ENCODE data around the gene CAND2. TPM values are rescaled to one million over a fixed set of nuclear protein-coding genes. Genes with fewer than 3 reads are reported as not detected.
A peak's percentile ranks its signal among the peaks of the same experiment; 100 is the strongest.
"Not testable (repeated sequence)": the region's sequence is repeated elsewhere in the genome, so short reads cannot be mapped to it uniquely, and the experiment has no call there.

Gene CAND2
- total and polyA plus RNA-seq, 9 of the 15 experiments (the other 6 are each of a cell fraction or from before 2014, with no cell fraction given), result 0.91 to 14.9 (median 4.3) TPM

DNA sequence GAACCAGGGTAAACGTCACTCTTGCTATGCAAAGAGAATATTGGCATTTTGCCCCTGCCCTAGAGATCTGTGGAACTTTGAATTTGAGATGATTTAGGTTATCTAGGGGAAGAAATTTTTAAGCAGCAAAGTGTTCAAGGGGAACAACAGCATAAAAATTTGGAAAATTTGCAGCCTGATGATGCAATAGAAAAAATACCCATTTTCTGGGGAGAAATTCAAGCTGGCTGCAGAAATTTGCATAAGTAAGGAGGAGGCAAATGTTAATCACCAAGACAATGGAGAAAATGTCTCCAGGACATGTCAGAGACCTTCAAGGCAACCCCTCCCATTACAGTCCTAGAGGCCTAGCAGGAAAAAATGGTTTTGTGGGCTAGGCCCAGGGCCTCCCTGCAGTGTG lies 49.3 kb downstream of the CAND2 start (continued):
- TF ChIP-seq RFX7 (CRISPR knock-in tag; IDR thresholded peaks at IDR 0.05), result no peak

GRCh38 chr3:12852201-12852600 lies 55.7 kb downstream of the CAND2 start:
- Histone ChIP-seq H4K20me1 (replicated peaks; ENCODE audit: control insufficient read depth, insufficient read depth, low read length) (no peaks in the 10 kb centered on the region), H3K27ac (ENCODE audit: extremely low read depth, low read depth, low read length) (no peak overlapping the region), H3K27me3 (ENCODE audit: control insufficient read depth in 2 of 2, insufficient read depth in 2 of 2, low read length in 2 of 2) (peaks cover 41 to 53% of the 10 kb centered on the region in 2 experiments), H2AFZ (ENCODE audit: low read depth, low read length) (no peak overlapping the region), H3K4me1 (replicated peaks in 1 of 2; ENCODE audit: control insufficient read depth in 2 of 2, insufficient read depth in 2 of 2, low read length in 2 of 2) (no peaks in the 10 kb centered on the region; a peak in 1 of 5 replicates), H3K4me3 (no peak overlapping the region), H3K4me2 (ENCODE audit: insufficient read depth, low read length) (no peak overlapping the region), H3K9ac (ENCODE audit: insufficient read depth in 1 of 2, low read depth in 2 of 2, low read length in 2 of 2) (no peak overlapping the region), H3K79me2 (ENCODE audit: control insufficient read depth, insufficient read depth, low read length) (no peaks in the 10 kb centered on the region), H3K36me3 (ENCODE audit: control insufficient read depth, insufficient read depth, low read length) (no peaks in the 10 kb centered on the region), H3K9me3 (replicated peaks; ENCODE audit: control insufficient read depth, insufficient read depth, low read depth, low read length) (no peaks in the 10 kb centered on the region), H3K9me1 (ENCODE audit: control insufficient read depth, insufficient read depth, low read length) (no peaks in the 10 kb centered on the region)
- TF ChIP-seq NCOR1 (IDR thresholded peaks at IDR 0.05) (no peak), ARID1B (IDR thresholded peaks at IDR 0.05) (no peak), ZNF830 (CRISPR knock-in tag; IDR thresholded peaks at IDR 0.05) (no peak), FUS (optimal IDR thresholded peaks at IDR 0.05; ENCODE audit: low read depth, low read length) (no peak), ZNF3 (CRISPR knock-in tag; IDR thresholded peaks at IDR 0.05) (no peak), NR4A1 (CRISPR knock-in tag; IDR thresholded peaks at IDR 0.05) (no peak), NR4A1 (tag; IDR thresholded peaks at IDR 0.05) (no peak), SIN3B (IDR thresholded peaks at IDR 0.05; ENCODE audit: low read depth) (no peak), TFAM (CRISPR knock-in tag; conservative IDR thresholded peaks at IDR 0.05) (no peak)
- TF ChIP-seq, protein P1, sequence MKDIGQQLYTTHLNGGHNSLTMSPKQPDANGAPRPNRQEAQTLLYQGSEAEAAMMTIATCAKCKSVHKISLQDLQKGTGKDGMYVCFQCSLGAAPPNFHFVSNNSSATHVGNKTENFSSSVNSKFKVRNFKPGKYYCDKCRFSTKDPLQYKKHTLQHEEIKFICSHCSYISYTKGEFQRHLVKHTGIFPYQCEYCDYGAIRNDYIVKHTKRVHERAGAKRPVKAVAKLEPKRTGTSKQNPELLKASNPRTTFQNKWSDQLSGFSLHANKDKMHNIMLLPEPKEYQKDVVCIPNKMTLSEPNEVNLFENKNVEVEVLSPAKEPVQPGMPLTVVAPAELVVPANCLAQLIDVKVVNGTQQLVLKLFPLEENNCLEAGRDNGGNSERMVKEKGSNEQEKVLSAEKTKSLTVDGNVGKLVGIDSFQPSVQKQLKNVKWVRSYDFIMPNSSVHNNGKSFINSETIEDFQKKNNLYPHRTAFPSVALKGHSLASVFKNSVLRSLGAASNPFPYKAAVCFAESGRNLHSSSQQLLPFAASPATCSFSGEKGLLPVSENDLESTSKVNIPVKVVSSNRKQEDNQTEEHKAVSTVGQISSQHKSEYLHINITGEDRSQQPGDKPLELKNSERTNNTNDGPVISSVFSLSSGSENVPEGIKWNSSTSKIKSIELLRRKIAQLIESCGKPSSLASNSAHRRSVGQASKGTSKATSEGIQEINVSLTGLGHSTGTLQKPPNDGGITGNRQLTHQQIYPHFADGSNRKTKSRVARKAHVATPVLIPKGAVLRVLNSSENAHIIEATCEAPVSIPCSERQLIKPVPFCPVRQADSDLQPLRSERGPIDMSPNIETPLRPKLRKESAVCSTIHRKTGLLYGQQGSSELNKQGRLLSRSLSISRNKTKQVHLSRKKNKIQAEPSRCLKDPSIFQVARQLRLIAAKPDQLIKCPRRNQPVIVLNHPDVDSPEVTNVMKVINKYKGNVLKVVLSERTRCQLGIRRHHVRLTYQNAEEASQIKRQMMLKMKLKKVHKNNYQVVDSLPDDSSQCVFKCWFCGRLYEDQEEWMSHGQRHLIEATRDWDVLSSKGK (CRISPR knock-in tag; IDR thresholded peaks at IDR 0.05), result no peak
- no peak for DNase-seq (ENCODE audit: extremely low read depth in 1 of 4, low spot score in 3 of 4)
- no peak for ATAC-seq
- intact Hi-C loops (cut with micrococcal nuclease) (no loop called here), in situ Hi-C loops (cut with MboI) (no loop called here)
- no TSS peak for BruUV-seq (replicated peaks)
- FAIRE-seq, result peak; percentile 26
- POLR2A ChIA-PET, result interaction anchor here (0.7 to 3.4 kb wide), 5 partner anchors 8 to 17 kb away, joined by 3 to 25 read pairs (median 8); partner anchors contain the start of gene RPL32
- CTCF ChIA-PET (ENCODE audit: low intra/inter-chr PET ratio), result no interaction called here
- 6% methylated on average over 3 of the region's 3 CpGs for WGBS (ENCODE audit: insufficient coverage, low coverage, missing lambda C conversion rate)

GRCh38 chr3:12853847-12854246 lies 57.4 kb downstream of the CAND2 start:
- H4K20me1 ChIP-seq (replicated peaks; ENCODE audit: control insufficient read depth, insufficient read depth, low read length); in situ Hi-C loops (cut with MboI); DNase-seq (ENCODE audit: extremely low read depth in 1 of 4, low spot score in 3 of 4); intact Hi-C loops (cut with micrococcal nuclease); H3K9me1 ChIP-seq (ENCODE audit: control insufficient read depth, insufficient read depth, low read length); FAIRE-seq; H2AFZ ChIP-seq (ENCODE audit: low read depth, low read length); H3K27ac ChIP-seq (ENCODE audit: extremely low read depth, low read depth, low read length); H3K79me2 ChIP-seq (ENCODE audit: control insufficient read depth, insufficient read depth, low read length); H3K4me3 ChIP-seq; H3K4me1 ChIP-seq (replicated peaks in 1 of 2; ENCODE audit: control insufficient read depth in 2 of 2, insufficient read depth in 2 of 2, low read length in 2 of 2); CTCF ChIA-PET (ENCODE audit: low intra/inter-chr PET ratio); H3K9ac ChIP-seq (ENCODE audit: insufficient read depth in 1 of 2, low read depth in 2 of 2, low read length in 2 of 2); H3K36me3 ChIP-seq (ENCODE audit: control insufficient read depth, insufficient read depth, low read length); ATAC-seq; H3K9me3 ChIP-seq (replicated peaks; ENCODE audit: control insufficient read depth, insufficient read depth, low read depth, low read length); H3K4me2 ChIP-seq (ENCODE audit: insufficient read depth, low read length); BruUV-seq (replicated peaks): not testable (repeated sequence)
- peaks cover 41 to 53% of the 10 kb centered on the region in 2 experiments for H3K27me3 ChIP-seq (ENCODE audit: control insufficient read depth in 2 of 2, insufficient read depth in 2 of 2, low read length in 2 of 2)
- WGBS (ENCODE audit: insufficient coverage, low coverage, missing lambda C conversion rate), result 5% methylated on average over 2 of the region's 2 CpGs
- POLR2A ChIA-PET, result interaction anchor here (0.6 to 3.4 kb wide), 6 partner anchors 9 to 1919 kb away, joined by 3 to 17 read pairs (median 6); partner anchors contain the start of gene RPL32

All from K562 (cell line).